Activated CD8-positive, alpha-beta memory T cell treated with anti-CD3 and anti-CD28 coated beads, Interleukin-2, amount 50 U/mL, for 4 hours (primary cell): ENCODE data around the gene COQ5.
"Not testable (repeated sequence)": the region's sequence is repeated elsewhere in the genome, so short reads cannot be mapped to it uniquely, and the experiment has no call there.

Experiments used
- DNase-seq: peaks from one replicate; pipeline ENCODE4 v3.0.0-alpha.2; 2020

Gene COQ5

DNA sequence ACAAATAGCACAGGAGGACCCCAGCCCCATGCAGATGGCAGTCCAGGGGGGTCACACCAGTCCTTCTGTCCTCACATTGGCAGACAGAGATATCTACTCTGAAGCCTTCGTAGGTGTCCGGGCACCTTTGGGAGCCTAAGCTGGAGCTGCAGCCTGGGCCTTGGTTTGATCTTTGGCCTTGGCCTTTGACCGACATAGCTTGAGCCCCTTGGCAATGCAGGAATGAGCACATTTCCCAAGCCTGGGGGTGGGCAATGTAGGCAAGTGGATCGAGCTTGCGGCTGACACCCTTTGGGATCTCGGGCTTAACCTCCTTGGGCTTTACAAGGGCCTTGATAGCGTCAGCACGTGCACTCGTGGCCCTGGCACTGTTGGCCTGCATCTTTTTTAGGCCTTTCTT, 6.4 kb downstream of the COQ5 start:
- no peak for DNase-seq

DNA sequence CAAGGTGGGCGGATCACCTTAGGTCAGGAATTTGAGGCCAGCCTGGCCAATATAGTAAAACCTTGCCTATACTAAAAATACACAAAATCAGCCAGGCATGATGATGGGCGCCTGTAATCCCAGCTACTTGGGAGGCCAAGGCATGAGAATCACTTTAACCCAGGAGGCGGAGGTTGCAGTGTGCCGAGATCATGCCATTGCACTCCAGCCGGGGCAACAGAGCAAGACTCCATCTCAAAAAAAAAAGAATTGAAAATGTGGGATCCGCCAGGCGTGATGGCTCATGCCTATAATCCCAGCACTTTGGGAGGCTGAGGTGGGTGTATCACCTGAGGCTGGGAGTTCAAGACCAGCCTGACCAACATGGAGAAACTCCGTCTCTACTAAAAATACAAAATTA, 9.6 kb downstream of the COQ5 start:
- DNase-seq, result not testable (repeated sequence)

DNA sequence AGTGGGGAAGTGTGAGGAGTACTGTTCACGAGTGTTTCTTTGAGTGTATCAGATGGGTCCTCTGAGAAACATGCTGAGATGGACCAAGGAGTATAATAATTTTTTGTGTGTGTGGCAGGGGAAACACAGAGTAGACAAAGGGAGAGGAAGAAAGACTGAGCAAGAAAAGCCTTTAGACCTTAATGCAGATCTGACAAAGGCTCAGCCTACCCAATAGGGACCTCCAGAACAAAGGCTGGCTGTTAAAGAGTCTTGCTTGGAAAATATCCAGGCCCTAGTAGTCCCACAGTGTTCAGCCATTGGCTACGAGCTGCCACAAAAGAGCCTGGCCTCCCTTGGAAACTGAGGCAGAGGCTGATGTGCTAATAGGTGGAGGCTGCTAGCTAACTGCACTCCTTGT, 13.5 kb downstream of the COQ5 start:
- DNase-seq, result no peak

DNA sequence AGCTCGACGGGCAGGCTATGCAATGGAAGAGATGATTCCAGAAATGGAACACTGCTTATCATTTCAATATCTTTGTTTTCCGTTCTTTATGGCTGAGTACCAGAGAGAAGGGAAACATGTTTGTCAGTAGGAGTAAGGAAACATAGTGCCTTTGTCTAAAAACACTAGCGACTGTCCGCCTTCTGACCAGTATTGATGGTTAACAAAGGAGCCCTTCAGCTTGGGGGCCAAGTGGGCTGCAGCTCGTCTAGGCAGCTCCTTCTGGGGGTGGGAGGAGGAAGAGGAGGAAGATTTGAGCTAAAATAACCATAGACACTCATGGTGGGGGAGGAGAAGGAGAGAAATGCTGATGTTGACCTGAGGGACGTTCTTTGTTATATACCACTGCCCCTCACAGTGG, 15.0 kb downstream of the COQ5 start:
- DNase-seq, result no peak

DNA sequence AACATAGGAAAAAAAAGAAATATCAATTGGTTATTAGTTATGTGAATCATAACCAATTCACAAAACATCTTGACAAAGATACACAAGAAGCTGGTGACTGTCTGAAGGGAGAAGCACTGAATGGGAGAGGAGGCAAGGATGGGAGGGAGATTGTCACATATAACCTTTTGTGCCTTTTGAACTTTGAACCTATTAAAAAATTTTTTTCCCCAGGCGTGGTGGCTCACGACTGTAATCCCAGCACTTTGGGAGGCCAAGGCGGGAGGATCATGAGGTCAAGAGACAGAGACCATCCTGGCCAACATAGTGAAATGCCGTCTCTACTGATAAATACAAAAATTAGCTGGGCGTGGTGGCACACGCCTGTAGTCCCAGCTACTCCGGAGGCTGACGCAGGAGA, 20.4 kb downstream of the COQ5 start:
- no peak for DNase-seq

DNA sequence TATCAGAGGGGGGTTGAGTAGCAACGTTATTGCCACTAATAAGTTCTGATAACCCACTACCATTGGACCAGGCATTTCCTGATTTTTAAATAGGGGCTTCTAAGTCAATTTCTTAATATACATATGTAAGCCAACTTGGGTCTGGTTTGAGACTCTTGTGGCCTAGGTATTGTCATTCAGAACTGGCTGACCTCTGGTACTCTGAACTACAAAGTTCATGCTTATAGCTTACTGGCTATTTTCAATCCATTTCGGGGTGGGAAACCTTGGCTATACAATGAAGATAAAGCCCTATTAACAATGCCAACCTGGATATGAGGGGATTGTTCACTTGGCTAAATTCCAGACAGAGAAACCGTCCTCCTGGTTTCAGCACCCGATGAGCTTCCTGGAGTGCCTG, 24.4 kb downstream of the COQ5 start:
- no peak for DNase-seq

DNA sequence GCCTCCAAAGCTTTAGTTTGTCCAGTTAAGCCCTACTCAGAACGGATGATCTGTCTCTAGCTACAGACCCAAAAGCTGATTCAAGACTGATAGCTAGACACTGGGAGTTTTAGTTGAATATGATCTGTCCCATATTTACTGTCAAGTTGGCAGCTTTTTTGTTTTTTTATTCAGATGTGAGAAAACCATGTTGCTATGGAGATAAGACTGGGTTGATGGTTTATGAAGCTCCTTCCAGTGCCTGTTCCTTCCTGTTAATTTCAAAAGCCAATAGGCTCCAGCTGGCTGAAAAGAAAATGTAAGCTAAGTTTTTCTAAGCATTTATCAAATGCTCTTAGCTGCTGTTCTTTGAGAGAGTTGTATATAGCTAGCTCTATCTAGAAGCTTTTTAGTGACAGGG, 28.4 kb downstream of the COQ5 start:
- DNase-seq, result no peak

DNA sequence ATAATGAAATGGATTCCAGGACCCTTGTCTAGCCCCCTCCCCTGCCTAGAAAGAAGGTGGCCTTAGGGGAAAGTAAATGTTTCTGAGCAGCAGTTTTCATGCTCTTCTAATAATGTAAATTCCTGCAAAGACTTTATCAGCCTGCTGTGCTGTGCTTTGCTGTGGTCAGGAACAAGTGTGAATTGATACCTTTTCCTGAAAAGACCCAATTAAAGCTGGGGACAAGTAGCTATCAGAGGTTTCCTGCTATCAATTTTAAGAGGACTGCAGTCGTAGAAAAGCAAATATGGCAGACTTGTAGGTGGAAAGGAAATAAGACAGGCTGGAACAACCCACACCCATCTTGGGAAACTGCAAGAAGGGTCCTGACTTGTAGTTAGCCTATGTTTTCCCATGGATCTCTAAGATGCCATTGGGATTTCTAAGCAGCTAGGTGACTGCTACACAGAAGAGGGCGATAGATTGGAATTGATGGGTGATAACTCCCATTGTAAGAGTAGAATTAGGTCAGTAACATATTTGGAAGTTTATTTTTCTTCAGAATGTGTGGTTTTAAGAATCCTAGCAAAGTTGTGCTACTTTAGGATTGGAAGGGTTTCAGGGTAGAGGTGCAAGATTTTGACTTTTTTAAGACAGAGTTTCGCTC, 30.0 kb downstream of the COQ5 start:
- DNase-seq, result no peak

DNA sequence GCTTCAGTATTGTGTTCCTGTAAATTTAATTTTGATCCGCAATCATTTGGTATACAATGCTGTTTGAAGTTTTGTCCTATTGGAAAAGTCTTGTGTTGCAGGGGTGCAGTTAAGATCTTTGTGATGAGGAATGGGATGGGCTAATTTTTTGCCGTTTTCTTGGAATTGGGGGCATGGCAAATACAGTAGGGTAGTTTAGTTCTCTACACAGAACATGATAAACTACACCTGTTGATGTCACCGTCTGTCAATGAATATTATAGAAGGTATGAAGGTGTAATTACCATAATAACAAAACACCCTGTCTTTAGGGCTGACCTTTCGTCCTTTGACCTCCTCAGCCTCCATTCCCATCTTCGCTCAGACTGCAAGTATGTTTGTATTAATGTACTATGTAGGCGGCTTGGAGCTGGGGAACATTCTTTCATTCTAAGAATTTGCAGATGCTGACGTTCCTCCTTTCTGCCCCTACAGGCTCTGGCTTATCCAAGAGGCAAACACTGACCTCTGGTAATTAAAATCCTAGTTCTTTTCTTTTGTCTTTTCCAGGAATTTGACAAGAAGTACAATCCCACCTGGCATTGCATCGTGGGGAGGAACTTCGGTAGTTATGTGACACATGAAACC, 31.3 kb downstream of the COQ5 start:
- DNase-seq, result no peak

DNA sequence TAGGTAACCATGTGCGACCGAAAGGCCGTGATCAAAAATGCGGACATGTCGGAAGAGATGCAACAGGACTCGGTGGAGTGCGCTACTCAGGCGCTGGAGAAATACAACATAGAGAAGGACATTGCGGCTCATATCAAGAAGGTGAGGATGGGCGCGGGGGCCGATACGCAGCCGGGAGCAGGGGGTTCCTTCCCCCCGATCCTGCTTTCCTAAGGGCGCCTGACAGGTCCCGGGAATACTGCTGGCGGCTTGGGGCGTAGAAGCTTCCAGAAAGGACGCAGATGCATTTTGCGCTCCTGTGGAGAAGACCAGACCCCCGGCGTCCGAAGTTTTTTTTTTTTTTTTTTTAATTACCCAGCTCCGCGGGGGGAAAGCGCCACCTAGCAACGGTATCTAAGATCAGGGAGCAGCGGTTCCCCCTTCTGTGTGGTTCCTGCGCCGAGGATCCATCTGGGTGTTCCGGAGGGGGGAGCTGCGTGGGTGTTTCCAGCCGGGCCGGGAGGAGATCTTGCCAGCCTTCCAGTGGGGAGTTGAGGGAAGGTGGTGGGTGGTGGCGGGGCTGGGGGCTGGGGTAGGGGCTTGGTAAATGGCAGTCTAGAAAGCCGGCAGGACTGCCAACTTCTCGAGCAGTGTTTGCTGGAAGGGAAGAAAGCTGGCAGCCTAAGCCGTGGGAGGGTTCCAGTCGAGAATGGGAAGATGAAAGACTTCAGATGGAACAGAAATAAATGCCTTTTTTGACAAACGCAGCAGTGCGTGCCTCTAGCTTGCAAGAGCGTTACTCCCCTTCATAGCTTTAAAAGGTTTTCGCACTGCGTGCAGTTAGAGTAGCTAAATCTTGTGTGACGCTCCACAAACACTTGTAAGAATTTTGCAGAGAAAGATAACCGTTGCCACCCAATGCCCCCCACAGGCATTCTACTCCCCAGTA, 32.3 kb downstream of the COQ5 start:
- DNase-seq, result peak; percentile 55

DNA sequence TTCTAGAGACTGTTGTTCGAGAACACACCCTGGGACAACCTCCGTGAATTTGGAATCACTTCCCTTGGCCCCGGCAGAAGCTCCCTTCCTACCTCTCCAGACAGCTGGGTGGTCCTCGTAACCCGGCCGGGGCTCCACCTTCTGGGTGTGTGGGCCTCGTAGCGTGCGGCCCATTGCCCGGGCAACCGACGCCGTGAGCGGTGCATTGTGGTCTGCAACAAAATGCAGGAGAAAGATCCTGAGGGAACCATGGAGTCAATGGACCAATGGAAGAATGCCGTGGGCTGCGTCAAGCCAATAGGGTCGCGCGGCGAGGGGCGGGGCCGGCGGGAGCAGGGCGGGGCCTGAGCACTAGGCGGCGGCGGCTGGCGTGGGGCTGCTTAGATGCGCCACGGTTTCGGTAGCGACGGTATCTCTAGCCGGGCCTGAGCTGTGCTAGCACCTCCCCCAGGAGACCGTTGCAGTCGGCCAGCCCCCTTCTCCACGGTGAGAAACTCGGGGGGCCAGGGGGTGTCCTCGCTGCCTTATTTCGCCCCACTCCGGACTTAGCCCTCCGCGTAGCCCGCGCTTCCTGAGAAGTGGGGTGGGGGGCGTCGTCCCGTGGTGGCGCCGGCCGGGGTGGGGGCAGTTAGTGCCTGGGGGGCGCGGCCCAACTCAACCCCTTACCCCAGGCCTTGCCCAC, 33.1 kb downstream of the COQ5 start, which contains the start of gene DYNLL1:
Gene DYNLL1, plus strand, starts transcription at position 383 of the 682 bp plus-strand sequence. CDS start 309 bp downstream, outside the sequence.
- peak; percentile 97 for DNase-seq

DNA sequence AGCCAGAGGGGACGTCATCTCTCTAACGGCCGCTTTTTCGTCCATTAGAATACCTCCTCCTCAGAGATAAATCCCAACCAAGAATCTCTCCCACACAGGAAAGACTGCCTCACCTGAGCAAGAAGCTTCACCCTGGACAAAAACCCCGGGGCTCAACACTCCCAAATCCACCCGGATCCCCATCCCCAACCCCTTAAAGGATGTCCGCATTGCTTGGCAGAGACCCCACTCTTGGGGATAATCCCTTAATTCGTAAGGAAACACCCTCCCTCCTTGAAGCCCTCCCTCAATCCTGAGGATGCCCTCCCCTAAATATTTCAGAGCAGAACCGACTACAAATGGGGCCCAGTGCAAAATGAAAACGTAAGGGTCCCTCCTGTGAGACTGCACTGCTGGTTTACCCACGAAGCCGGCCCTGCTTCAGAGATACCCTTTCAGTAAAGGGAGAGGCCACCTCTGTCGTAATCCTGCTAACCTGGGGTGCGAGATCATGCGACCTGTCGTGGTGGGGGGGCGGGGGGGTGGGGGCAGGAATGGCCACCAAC, 33.7 kb downstream of the COQ5 start:
- no peak for DNase-seq

DNA sequence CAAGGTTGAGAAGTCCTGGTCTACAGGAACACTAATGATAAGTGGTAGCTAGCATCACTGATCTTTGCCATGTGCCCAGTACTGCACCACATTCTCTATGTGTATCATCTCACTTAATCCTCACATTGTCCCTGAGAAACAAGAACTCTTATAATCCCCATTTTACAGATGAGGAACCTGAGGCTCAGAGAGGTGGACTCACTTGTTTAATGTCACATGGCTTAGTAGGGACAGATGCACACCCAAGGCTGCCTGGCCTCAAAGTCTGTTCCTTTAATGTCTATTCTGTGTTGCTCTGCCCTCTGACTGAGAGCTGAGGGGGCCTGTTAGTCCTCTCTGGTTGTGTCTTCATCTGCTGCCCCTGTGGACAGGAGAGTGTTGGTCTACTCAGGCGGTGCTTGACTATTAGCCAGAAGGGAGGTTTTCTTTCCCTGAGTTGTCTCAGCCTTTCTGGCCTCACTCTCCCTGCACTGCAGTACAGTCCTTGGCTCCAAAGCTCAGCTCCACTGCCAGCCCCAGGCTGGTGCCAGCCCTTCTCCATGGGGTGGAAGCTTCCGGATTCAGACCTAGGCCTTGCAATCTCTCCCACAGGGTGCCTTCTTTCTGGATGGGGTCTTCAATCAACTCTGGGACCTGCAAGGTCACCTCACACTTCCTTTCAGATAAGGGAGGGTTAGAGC, 38.0 kb downstream of the COQ5 start:
- DNase-seq, result no peak

DNA sequence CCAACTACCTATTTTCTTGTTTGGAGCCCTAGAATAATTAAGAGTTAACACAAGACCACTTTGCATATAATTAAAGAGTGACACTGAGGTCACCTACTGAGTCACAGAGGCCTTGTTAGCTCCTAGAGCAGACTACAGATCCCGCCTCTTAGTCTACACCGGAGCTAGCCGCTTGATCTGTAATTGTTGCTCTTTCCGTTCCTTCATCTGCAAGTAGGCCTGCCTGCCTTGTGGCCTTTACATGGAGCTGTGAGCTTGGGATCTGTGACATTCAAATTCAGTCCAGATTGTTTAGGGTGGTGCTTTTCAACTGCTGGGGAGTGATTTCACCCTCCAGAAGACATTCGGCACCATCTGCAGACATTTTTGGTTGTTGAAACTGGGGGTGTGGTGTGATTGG, 38.6 kb downstream of the COQ5 start:
- DNase-seq, result no peak

DNA sequence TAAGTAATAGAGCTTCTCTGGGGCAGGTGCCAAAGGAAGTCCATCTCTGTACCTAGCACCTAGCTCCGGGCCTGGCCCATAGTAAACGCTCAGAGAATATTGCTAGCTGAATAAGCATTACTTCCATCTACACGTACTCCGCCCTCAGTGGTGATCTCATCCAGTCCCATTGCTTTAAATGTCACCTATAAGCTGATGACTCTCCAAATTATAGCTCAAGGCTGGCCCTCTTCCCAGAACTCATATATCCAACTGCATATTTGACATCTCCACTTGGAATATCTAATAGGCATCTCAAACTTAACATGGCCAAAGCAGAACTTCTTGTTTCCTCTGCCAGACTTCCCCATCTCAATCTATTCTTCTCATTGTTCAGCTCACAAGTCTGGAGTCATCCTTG, 39.9 kb downstream of the COQ5 start:
- no peak for DNase-seq

DNA sequence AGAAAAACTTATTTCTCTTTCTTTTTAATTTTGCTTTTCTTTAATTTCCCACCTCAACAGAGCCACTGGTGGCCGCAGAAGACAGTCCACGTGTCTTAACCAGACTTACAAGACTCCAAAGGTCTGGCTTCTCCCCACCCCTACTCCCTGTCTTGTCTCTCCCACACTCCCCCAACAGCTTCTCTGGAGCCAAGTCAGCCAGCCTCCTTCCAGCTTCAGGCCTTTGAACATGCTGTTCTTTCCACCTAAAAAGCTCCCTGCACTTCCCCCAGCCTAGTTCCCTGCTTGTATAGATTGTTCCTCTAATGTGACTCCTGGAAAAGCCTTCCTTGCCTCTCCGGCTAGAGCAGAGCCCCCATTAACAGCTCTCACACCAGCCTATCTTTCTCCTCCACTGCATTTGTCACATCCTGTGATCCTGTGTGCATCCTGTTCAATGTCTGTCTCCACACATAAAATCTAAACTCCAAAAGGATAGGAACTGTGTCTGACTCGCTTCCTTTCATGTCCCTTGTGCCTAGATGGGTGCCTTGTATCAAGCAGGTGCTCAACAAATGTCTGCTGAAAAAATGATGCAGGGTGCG, 40.8 kb downstream of the COQ5 start:
- no peak for DNase-seq

DNA sequence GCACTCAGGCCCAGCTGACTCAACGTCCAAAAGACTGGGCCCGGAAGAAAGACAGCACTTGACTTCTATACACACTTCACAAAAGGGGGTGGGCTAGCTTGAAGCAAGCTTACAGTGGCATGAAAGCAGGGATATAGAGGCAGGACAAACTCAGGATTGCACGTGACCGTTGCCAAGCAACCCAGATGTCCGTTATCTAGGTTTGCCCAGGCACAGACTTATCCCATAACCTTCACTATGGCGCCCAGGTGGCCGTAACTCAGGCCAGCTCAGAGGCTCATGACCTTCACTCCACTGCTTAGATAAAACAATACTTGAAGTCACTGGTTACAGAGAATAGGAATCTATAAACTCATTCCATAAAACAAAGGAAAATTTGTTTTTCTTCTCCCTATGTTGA, 41.4 kb downstream of the COQ5 start:
- DNase-seq, result not testable (repeated sequence)

DNA sequence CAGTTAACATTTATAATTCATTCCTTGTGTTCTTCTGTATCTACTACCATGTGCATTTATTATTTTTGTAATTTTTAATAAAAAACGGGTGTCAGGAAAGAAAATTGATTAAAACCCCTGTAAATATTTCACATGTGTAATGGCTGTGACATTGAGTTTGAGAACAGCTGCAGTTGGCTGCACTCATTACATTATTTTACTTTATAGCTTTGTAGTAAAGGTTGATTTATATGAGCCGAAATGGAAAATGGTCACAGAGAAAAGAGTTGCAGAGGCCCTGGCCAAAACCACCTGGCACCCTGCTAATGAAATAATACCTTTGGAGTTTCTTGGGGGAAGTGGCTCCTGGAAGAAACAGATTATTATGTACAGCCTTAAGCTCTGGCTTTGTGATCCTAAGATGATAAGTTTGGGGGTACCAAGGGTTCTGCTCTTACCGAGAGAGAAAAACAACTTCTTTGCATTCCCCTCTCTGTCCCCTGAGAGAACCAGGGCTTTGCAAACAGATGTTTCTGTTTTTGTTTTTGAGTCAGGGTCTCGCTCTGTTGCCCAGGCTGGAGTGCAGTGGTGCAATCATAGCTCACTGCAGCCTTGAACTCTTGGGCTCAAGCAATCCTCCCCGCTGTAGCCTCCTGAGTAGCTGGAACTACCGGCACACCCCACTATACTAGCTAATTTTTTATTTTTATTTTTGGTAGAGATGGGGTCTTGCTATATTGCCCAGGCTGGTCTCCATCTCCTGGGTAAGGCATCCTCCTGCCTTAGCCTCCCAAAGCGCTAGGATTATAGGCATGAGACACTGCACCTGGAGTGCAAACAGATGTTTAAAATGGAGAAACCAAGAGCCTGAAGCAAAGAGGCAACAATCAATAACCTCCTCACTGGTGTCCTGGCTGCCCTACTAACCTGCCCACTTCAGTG, 42.7 kb downstream of the COQ5 start:
- no peak for DNase-seq

DNA sequence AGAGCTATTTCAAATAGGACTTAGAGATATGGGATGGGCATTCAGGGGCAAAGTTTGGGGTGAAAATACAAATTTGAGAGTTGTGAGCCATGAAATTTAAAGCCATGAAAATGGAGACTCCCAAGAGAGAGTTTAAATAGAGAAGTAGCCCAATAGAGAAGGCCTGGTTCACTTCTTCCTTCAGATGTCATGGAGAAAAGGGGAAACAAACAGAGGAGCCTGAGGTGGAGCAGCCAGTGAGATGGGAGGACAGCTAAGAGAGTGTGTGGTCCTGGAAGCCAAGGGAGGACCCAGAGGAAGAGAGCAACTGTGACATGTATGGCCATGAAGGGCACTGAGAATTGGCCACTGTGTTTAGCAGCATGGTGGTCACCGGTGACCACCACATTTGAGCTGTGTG, 45.3 kb downstream of the COQ5 start:
- DNase-seq, result no peak

DNA sequence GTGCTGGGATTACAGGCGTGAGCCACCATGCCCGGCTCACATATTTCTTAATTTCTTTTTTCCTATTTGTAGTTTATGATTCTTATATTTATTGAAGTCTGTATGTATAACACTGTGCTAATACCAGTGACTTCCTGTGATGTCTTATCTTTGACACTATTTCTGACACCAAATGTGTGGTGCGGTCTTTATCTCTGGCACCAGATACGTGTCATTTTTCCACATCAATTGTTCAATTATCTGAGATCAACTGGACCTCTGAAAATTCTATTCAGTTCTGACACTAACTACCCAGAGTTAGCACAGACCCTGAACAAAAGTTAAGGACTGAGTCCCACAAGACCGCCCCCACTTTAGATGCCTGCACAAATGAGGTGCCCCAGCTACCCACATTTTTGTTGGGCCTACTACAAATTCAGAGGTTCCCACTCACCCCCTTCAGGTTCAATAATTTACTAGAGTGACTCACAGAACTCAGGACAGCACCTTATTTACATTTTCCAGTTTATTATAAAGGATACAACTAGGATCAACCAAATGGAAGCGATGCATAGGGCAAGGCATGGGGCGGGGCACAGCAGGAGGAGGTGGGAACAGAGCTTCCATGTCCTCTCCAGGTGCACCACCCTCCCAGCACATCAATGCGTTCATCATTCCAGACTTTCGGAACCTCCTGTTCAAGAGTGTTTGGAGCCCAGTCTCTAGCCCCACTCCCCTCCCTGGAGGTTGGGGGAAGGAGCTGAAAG, 47.8 kb downstream of the COQ5 start:
- no peak for DNase-seq
